Mesenchymal stem cell (in vitro differentiated cells and primary cell): Measurements from ENCODE around the gene MAGI3.
"Not testable (repeated sequence)": the region's sequence is repeated elsewhere in the genome, so short reads cannot be mapped to it uniquely, and the experiment has no call there.

Experiments used
- DNase-seq: peaks from one replicate; pipeline ENCODE4 v3.0.0-alpha.2; 2013
- H2AFZ ChIP-seq: one replicate; pipeline ENCODE4 v1.6.1; 2013; ENCODE audit warnings: low read depth, mild to moderate bottlenecking, control low read depth, inconsistent platforms, low read length, moderate library complexity
- H2AK5ac ChIP-seq: 2 replicates; pipeline ENCODE4 v1.6.1; 2013; ENCODE audit warnings: low read length, moderate library complexity, mild to moderate bottlenecking, inconsistent platforms; ENCODE audit not compliant: severe bottlenecking
- H2BK120ac ChIP-seq: one replicate; pipeline ENCODE4 v1.6.1; 2013; ENCODE audit warnings: low read depth, mild to moderate bottlenecking, inconsistent platforms, low read length, moderate library complexity
- H2BK12ac ChIP-seq, 2 experiments: one replicate each; pipeline ENCODE4 v1.6.1; 2013; ENCODE audit warnings: inconsistent platforms in 2 of 2, low read length in 2 of 2, mild to moderate bottlenecking in 2 of 2, moderate library complexity in 2 of 2, control low read depth in 1 of 2
- H2BK15ac ChIP-seq: one replicate; pipeline ENCODE4 v1.6.1; 2013; ENCODE audit warnings: mild to moderate bottlenecking, low read depth, inconsistent platforms; ENCODE audit not compliant: poor library complexity, severe bottlenecking
- H2BK5ac ChIP-seq: 2 replicates; pipeline ENCODE4 v1.6.1; 2013; ENCODE audit warnings: low read depth, mild to moderate bottlenecking, low read length, control low read depth, inconsistent platforms; ENCODE audit not compliant: poor library complexity, severe bottlenecking
- H3K14ac ChIP-seq, 2 experiments: one replicate each; pipeline ENCODE4 v1.6.1; 2013; ENCODE audit warnings: inconsistent platforms in 2 of 2, low read length in 2 of 2, control low read depth in 1 of 2, mild to moderate bottlenecking in 1 of 2, moderate library complexity in 1 of 2
- H3K18ac ChIP-seq, 2 experiments: one replicate each; pipeline ENCODE4 v1.6.1; 2013; ENCODE audit warnings: inconsistent platforms in 2 of 2, low read length in 2 of 2, control low read depth in 1 of 2, low read depth in 1 of 2, mild to moderate bottlenecking in 1 of 2
- H3K23ac ChIP-seq, 2 experiments: one replicate each; pipeline ENCODE4 v1.6.1; 2013; ENCODE audit warnings: inconsistent platforms in 2 of 2, low read length in 2 of 2, mild to moderate bottlenecking in 2 of 2, moderate library complexity in 2 of 2, control low read depth in 1 of 2
- H3K27ac ChIP-seq: 2 replicates; pipeline ENCODE4 v1.5.1; 2013; ENCODE audit warnings: mild to moderate bottlenecking, moderate library complexity, low read length, control low read depth, inconsistent platforms; ENCODE audit not compliant: poor library complexity, severe bottlenecking
- H3K27me3 ChIP-seq, 2 experiments: 2 replicates each; pipeline versions ENCODE4 v1.6.1 to v1.7.0; 2013; ENCODE audit warnings: low read length in 2 of 2, mild to moderate bottlenecking in 2 of 2, moderate library complexity in 2 of 2, control low read depth in 1 of 2, inconsistent platforms in 1 of 2; ENCODE audit not compliant: control insufficient read depth in 1 of 2, insufficient read depth in 1 of 2
- H3K36me3 ChIP-seq, 2 experiments: 2 replicates each; pipeline versions ENCODE4 v1.6.1 to v1.7.0; 2013; ENCODE audit warnings: low read length in 2 of 2, control low read depth in 1 of 2, inconsistent platforms in 1 of 2, low read depth in 1 of 2, mild to moderate bottlenecking in 1 of 2; ENCODE audit not compliant: insufficient read depth in 2 of 2, control insufficient read depth in 1 of 2
- H3K4ac ChIP-seq, 2 experiments: one replicate each; pipeline ENCODE4 v1.6.1; 2013; ENCODE audit warnings: inconsistent platforms in 2 of 2, low read length in 2 of 2, mild to moderate bottlenecking in 2 of 2, moderate library complexity in 2 of 2, control low read depth in 1 of 2, low read depth in 1 of 2
- H3K4me1 ChIP-seq: 2 replicates; pipeline ENCODE4 v1.6.1; 2013; ENCODE audit warnings: low read depth, low read length, control low read depth; ENCODE audit not compliant: control insufficient read depth, insufficient read depth
- H3K4me2 ChIP-seq: 2 replicates; pipeline ENCODE4 v1.6.1; 2013; ENCODE audit warnings: low read length, mild to moderate bottlenecking, inconsistent platforms; ENCODE audit not compliant: poor library complexity, severe bottlenecking
- H3K4me3 ChIP-seq, 2 experiments: 2 replicates each; pipeline versions ENCODE4 v1.5.1 to v1.7.0; 2013; ENCODE audit warnings: low read length in 2 of 2, mild to moderate bottlenecking in 2 of 2, control low read depth in 1 of 2, low read depth in 1 of 2; ENCODE audit not compliant: insufficient read depth in 1 of 2
- H3K79me1 ChIP-seq: replicated peaks from 2 replicates; pipeline ENCODE4 v1.6.1; 2013; ENCODE audit warnings: mild to moderate bottlenecking, control low read depth, low read length, inconsistent platforms; ENCODE audit not compliant: poor library complexity, severe bottlenecking
- H3K9ac ChIP-seq: 2 replicates; pipeline ENCODE4 v1.7.0; 2013; ENCODE audit warnings: mild to moderate bottlenecking, low read length, moderate library complexity
- H3K9me3 ChIP-seq: 2 replicates; pipeline ENCODE4 v1.7.0; 2013; ENCODE audit warnings: mild to moderate bottlenecking, low read length; ENCODE audit not compliant: control insufficient read depth
- H4K8ac ChIP-seq: one replicate; pipeline ENCODE4 v1.6.1; 2013; ENCODE audit warnings: inconsistent platforms, mild to moderate bottlenecking, low read length, moderate library complexity
- H4K91ac ChIP-seq: one replicate; pipeline ENCODE4 v1.6.1; 2013; ENCODE audit warnings: mild to moderate bottlenecking, low read length, inconsistent platforms
- WGBS: methylation state at CpG from one replicate; pipeline ENCODE4 v1.1.7; 2013; ENCODE audit warnings: mixed read lengths; 5-methylcytosine and 5-hydroxymethylcytosine counted together

Gene MAGI3

GRCh38 chr1:113405573-113405972 lies 15.3 kb downstream of the MAGI3 start:
- H3K9me3 ChIP-seq, result no peaks in the 10 kb centered on the region

GRCh38 chr1:113406149-113406548 lies 15.8 kb downstream of the MAGI3 start:
- not testable (repeated sequence) for H3K27me3 ChIP-seq, H2BK120ac ChIP-seq, H2AFZ ChIP-seq, H3K4me3 ChIP-seq, H2AK5ac ChIP-seq, H3K4me2 ChIP-seq, H3K14ac ChIP-seq, H3K23ac ChIP-seq, H2BK12ac ChIP-seq, DNase-seq, H2BK5ac ChIP-seq, H3K9me3 ChIP-seq, H3K4ac ChIP-seq, H3K4me1 ChIP-seq, H3K18ac ChIP-seq, H3K9ac ChIP-seq, H3K36me3 ChIP-seq, H4K91ac ChIP-seq, H4K8ac ChIP-seq, H3K27ac ChIP-seq, H2BK15ac ChIP-seq
- peaks cover 20% of the 10 kb centered on the region for H3K79me1 ChIP-seq
- 100% methylated on average over 1 of the region's 4 CpGs for WGBS

More at GRCh38 chr1:113405573-113405972, 15.3 kb downstream of the MAGI3 start:
- no peak overlapping the region for H2BK12ac ChIP-seq
- DNase-seq, result peak; percentile 18
- no peak overlapping the region for H2BK120ac ChIP-seq
- no peak overlapping the region for H4K8ac ChIP-seq
- H2BK5ac ChIP-seq, result no peak overlapping the region
- WGBS, result 100% methylated on average over 1 of the region's 2 CpGs
- no peak overlapping the region for H4K91ac ChIP-seq
- H3K79me1 ChIP-seq, result peaks cover 19% of the 10 kb centered on the region
- H3K36me3 ChIP-seq, result no peaks in the 10 kb centered on the region
- no peak overlapping the region for H3K23ac ChIP-seq
- no peak overlapping the region for H3K4me2 ChIP-seq
- no peak overlapping the region for H3K4me3 ChIP-seq
- no peak overlapping the region for H3K9ac ChIP-seq
- H2AFZ ChIP-seq, result no peak overlapping the region
- no peak overlapping the region for H3K18ac ChIP-seq
- H2AK5ac ChIP-seq, result no peak overlapping the region
- no peaks in the 10 kb centered on the region for H3K27me3 ChIP-seq
- H3K14ac ChIP-seq, result no peak overlapping the region
- H3K4ac ChIP-seq, result no peak overlapping the region
- no peak overlapping the region for H3K27ac ChIP-seq
- H3K4me1 ChIP-seq, result peaks cover 3% of the 10 kb centered on the region
- H2BK15ac ChIP-seq, result no peak overlapping the region

GRCh38 chr1:113409363-113409762 lies 19.0 kb downstream of the MAGI3 start:
- H3K27me3 ChIP-seq, result no peaks in the 10 kb centered on the region
- no peak overlapping the region for H2AK5ac ChIP-seq

GRCh38 chr1:113412020-113412419 lies 21.7 kb downstream of the MAGI3 start:
- no CpG with 5 or more reads among the region's 4 CpGs for WGBS
- H3K9me3 ChIP-seq, H3K14ac ChIP-seq, H2BK15ac ChIP-seq, H2BK120ac ChIP-seq, H3K4me2 ChIP-seq, H2AFZ ChIP-seq, H3K18ac ChIP-seq, H2AK5ac ChIP-seq, H3K4me3 ChIP-seq, H3K9ac ChIP-seq, H3K23ac ChIP-seq, DNase-seq, H3K36me3 ChIP-seq, H3K79me1 ChIP-seq, H4K91ac ChIP-seq, H2BK5ac ChIP-seq, H3K4ac ChIP-seq, H4K8ac ChIP-seq, H3K27me3 ChIP-seq, H2BK12ac ChIP-seq, H3K27ac ChIP-seq, H3K4me1 ChIP-seq: not testable (repeated sequence)

More at GRCh38 chr1:113409363-113409762, 19.0 kb downstream of the MAGI3 start:
- H4K8ac ChIP-seq, result no peak overlapping the region
- no peak overlapping the region for H3K23ac ChIP-seq
- H2BK120ac ChIP-seq, result no peak overlapping the region
- H3K36me3 ChIP-seq, result no peaks in the 10 kb centered on the region
- peaks cover 14% of the 10 kb centered on the region for H3K79me1 ChIP-seq
- no peak overlapping the region for H4K91ac ChIP-seq
- no peak overlapping the region for H3K14ac ChIP-seq
- H2BK15ac ChIP-seq, result no peak overlapping the region
- DNase-seq, result no peak
- no peak overlapping the region for H3K27ac ChIP-seq
- no peaks in the 10 kb centered on the region for H3K9me3 ChIP-seq
- H3K4me3 ChIP-seq, result no peak overlapping the region
- H3K4ac ChIP-seq, result no peak overlapping the region
- no peak overlapping the region for H3K18ac ChIP-seq
- H3K4me2 ChIP-seq, result no peak overlapping the region
- no peak overlapping the region for H2BK5ac ChIP-seq
- peaks cover 3% of the 10 kb centered on the region for H3K4me1 ChIP-seq
- H2AFZ ChIP-seq, result no peak overlapping the region
- no peak overlapping the region for H2BK12ac ChIP-seq
- no peak overlapping the region for H3K9ac ChIP-seq
